HCT116 (cell line): ENCODE results near the gene TMTC4. TPM values are rescaled to one million over a fixed set of nuclear protein-coding genes. Genes with fewer than 3 reads are reported as not detected.

Experiments used
- ATAC-seq: fragments of 200-7000 bp; cut with Tn5 transposase; 2 replicates; pipeline ENCODE4 v1.9.1; 2020; ENCODE audit warnings: mild to moderate bottlenecking, moderate library complexity
- BruUV-seq: library from RNA; stranded (reverse); fragments of 400-500 nt; replicated peaks from 2 replicates; lab custom pipeline; 2021; lab: Mats Ljungman, UMichigan
- CTCF ChIA-PET: fragments of 300-600 bp; sonication (Branson Sonifier 250); formaldehyde crosslinking; loops from one replicate; lab custom pipeline; 2021; ENCODE audit warnings: antibody characterized with exemption; lab: Charles Lee
- POLR2A ChIA-PET: fragments of 300-600, 350-600 bp; sonication (Branson Sonifier 250); formaldehyde crosslinking; loops from one replicate; lab custom pipeline; 2021; ENCODE audit warnings: antibody characterized with exemption; lab: Charles Lee
- RAD21 ChIA-PET, 2 experiments: fragments of 300-600 bp; sonication (Branson Sonifier 250); formaldehyde crosslinking; loops; one replicate each; lab custom pipeline; 2023; ENCODE audit warnings: low total read pairs in 2 of 2; ENCODE audit not compliant: uncharacterized antibody in 2 of 2, unreplicated experiment in 2 of 2, low non-redundant PET in 1 of 2; lab: Charles Lee
- DNase-seq: peaks from one replicate; pipeline ENCODE4 v3.0.0-alpha.2; 2010; ENCODE audit warnings: low read depth, low spot score
- H2AFZ ChIP-seq: fragments of 200-600 bp; shearing (Covaris generic), sonication (generic); 2 replicates; pipeline ENCODE4 v1.6.1; 2017; ENCODE audit warnings: low read depth, mixed run types, mixed read lengths, antibody characterized with exemption, low read length; ENCODE audit not compliant: poor library complexity, severe bottlenecking
- H3K27ac ChIP-seq: 2 replicates; pipeline ENCODE4 v1.5.1; 2012; ENCODE audit warnings: low read depth, low read length
- H3K27me3 ChIP-seq: fragments of 200-600 bp; sonication (generic); 2 replicates; pipeline ENCODE4 v1.6.1; 2016; ENCODE audit warnings: mixed run types, low read length, mixed read lengths; ENCODE audit not compliant: insufficient read depth
- H3K36me3 ChIP-seq, 2 experiments: fragments of 200-500 bp in 1 of 2; fragments of 200-600 bp in 1 of 2; sonication (Bioruptor generic) in 1 of 2; sonication (generic) in 1 of 2; 2 replicates each; pipeline versions ENCODE4 v1.5.1 to v1.6.1; 2014 to 2016; ENCODE audit warnings: low read length in 2 of 2, inconsistent platforms in 1 of 2, mixed read lengths in 1 of 2, mixed run types in 1 of 2; ENCODE audit not compliant: insufficient read depth in 2 of 2, control insufficient read depth in 1 of 2
- H3K4me1 ChIP-seq, 2 experiments: fragments of 200-600 bp in 1 of 2; sonication (generic) in 1 of 2; 2 replicates each; pipeline versions ENCODE4 v1.5.1 to v1.6.1; 2012 to 2017; ENCODE audit warnings: low read length in 2 of 2, inconsistent platforms in 1 of 2, mild to moderate bottlenecking in 1 of 2, mixed read lengths in 1 of 2, mixed run types in 1 of 2, moderate library complexity in 1 of 2; ENCODE audit not compliant: insufficient read depth in 2 of 2, control insufficient read depth in 1 of 2
- H3K4me2 ChIP-seq: fragments of 200-600 bp; sonication (generic); 2 replicates; pipeline ENCODE4 v1.6.1; 2017; ENCODE audit warnings: mixed run types, low read length, mixed read lengths
- H3K4me3 ChIP-seq, 2 experiments: fragments of 200-600 bp in 1 of 2; sonication (generic) in 1 of 2; replicated peaks in 1 of 2; 2 replicates each; pipeline ENCODE4 v1.5.1; 2011 to 2016; ENCODE audit warnings: low read length in 2 of 2, control low read depth in 1 of 2, low read depth in 1 of 2, mild to moderate bottlenecking in 1 of 2, mixed read lengths in 1 of 2, mixed run types in 1 of 2
- H3K79me2 ChIP-seq: fragments of 200-600 bp; sonication (generic); 2 replicates; pipeline ENCODE4 v1.6.1; 2017; ENCODE audit warnings: mild to moderate bottlenecking, mixed run types, low read length, moderate library complexity, mixed read lengths; ENCODE audit not compliant: insufficient read depth
- H3K9ac ChIP-seq: fragments of 200-600 bp; sonication (generic); 2 replicates; pipeline ENCODE4 v1.6.1; 2016; ENCODE audit warnings: low read length, mixed read lengths
- H3K9me2 ChIP-seq: fragments of 200-600 bp; sonication (generic), shearing (Covaris generic); 2 replicates; pipeline ENCODE4 v1.6.1; 2017; ENCODE audit warnings: mixed run types, mild to moderate bottlenecking, moderate library complexity; ENCODE audit not compliant: insufficient read depth
- H3K9me3 ChIP-seq, 2 experiments: fragments of 200-500 bp in 1 of 2; fragments of 200-600 bp in 1 of 2; sonication (Bioruptor generic) in 1 of 2; sonication (generic) in 1 of 2; 2 replicates each; pipeline ENCODE4 v1.6.1; 2014 to 2017; ENCODE audit warnings: low read length in 2 of 2, mixed read lengths in 2 of 2, inconsistent platforms in 1 of 2, low read depth in 1 of 2, mild to moderate bottlenecking in 1 of 2, mixed run types in 1 of 2, moderate library complexity in 1 of 2; ENCODE audit not compliant: control insufficient read depth in 1 of 2, insufficient read depth in 1 of 2
- H4K20me1 ChIP-seq: fragments of 200-600 bp; sonication (generic), shearing (Covaris generic); 2 replicates; pipeline ENCODE4 v1.6.1; 2017; ENCODE audit warnings: mixed run types, mild to moderate bottlenecking, moderate library complexity; ENCODE audit not compliant: insufficient read depth
- CBX3 ChIP-seq: IDR thresholded peaks from 2 replicates; pipeline ENCODE4 v1.6.1; 2012; ENCODE audit warnings: low read depth
- CEBPB ChIP-seq: IDR thresholded peaks from 2 replicates; pipeline ENCODE4 v1.6.1; 2012; ENCODE audit warnings: low read depth
- EGR1 ChIP-seq: IDR thresholded peaks from 2 replicates; pipeline ENCODE4 v1.6.1; 2012; ENCODE audit warnings: low read depth
- ELF1 ChIP-seq: IDR thresholded peaks from 2 replicates; pipeline ENCODE4 v1.6.1; 2012; ENCODE audit warnings: low read depth, borderline replicate concordance
- EZH2phosphoT487 ChIP-seq: fragments of 200-600 bp; IDR thresholded peaks from 2 replicates; pipeline ENCODE4 v1.6.1; 2018; ENCODE audit warnings: antibody characterized with exemption, borderline replicate concordance
- FOSL1 ChIP-seq: IDR thresholded peaks from 2 replicates; pipeline ENCODE4 v1.6.1; 2012; ENCODE audit warnings: low read depth
- JUND ChIP-seq: IDR thresholded peaks from 2 replicates; pipeline ENCODE4 v1.6.1; 2012
- POLR2A ChIP-seq: IDR thresholded peaks from 2 replicates; pipeline ENCODE4 v1.7.0; 2011; ENCODE audit warnings: borderline replicate concordance; ENCODE audit not compliant: insufficient read depth, insufficient read length; ENCODE audit errors: extremely low read depth
- POLR2AphosphoS5 ChIP-seq: IDR thresholded peaks from 2 replicates; pipeline ENCODE4 v1.6.1; 2011; ENCODE audit warnings: mild to moderate bottlenecking, low read depth, low read length, moderate library complexity
- RAD21 ChIP-seq: IDR thresholded peaks from 2 replicates; pipeline ENCODE4 v1.6.1; 2012; ENCODE audit warnings: low read depth, mild to moderate bottlenecking
- SIN3A ChIP-seq: IDR thresholded peaks from 2 replicates; pipeline ENCODE4 v1.6.1; 2012; ENCODE audit warnings: low read depth
- SP1 ChIP-seq: IDR thresholded peaks from 2 replicates; pipeline ENCODE4 v1.6.1; 2012; ENCODE audit warnings: low read depth
- SRF ChIP-seq: IDR thresholded peaks from 2 replicates; pipeline ENCODE4 v1.6.1; 2012; ENCODE audit warnings: low read depth
- TCF7L2 ChIP-seq: IDR thresholded peaks from 2 replicates; pipeline ENCODE4 v1.7.0; 2011; ENCODE audit warnings: borderline replicate concordance, inconsistent platforms; ENCODE audit not compliant: insufficient read depth, insufficient read length; ENCODE audit errors: extremely low read depth
- YY1 ChIP-seq: IDR thresholded peaks from 2 replicates; pipeline ENCODE4 v1.6.1; 2011; ENCODE audit warnings: low read length, low read depth, moderate library complexity, mild to moderate bottlenecking; ENCODE audit not compliant: insufficient replicate concordance; ENCODE audit errors: extremely low read depth
- ZFX ChIP-seq: fragments of 450-650 bp; IDR thresholded peaks from 2 replicates; pipeline ENCODE4 v1.6.1; 2017
- intact Hi-C: fragments of 100-400 bp; cut with micrococcal nuclease; formaldehyde crosslinking; loops from 2 replicates; pipeline ENCODE4 v1.10.0; 2022
- total RNA-seq: library from RNA; stranded (reverse); gene quantifications from one replicate; pipeline ENCODE4 v1.2.1, GENCODE V29; 2021; ENCODE audit not compliant: unreplicated experiment
- TF ChIP-seq, protein P1 (sequence below): IDR thresholded peaks from 2 replicates; pipeline ENCODE4 v1.6.1; 2012
- TF ChIP-seq, protein P2 (sequence below): IDR thresholded peaks from 2 replicates; pipeline ENCODE4 v1.6.1; 2012; ENCODE audit warnings: low read depth

The TMTC4 gene
- total RNA-seq, 1 experiment from 2014 or later, result 23.6 TPM

- Histone ChIP-seq H3K27me3 (no peaks in the 10 kb centered on the region), H3K4me1 (no peaks in the 10 kb centered on the region), H3K9me2 (no peaks in the 10 kb centered on the region), H3K9me3 (no peaks in the 10 kb centered on the region; a peak in 1 of 4 replicates), H4K20me1 (no peaks in the 10 kb centered on the region), H3K4me3 (no peak overlapping the region), H3K4me2 (no peak overlapping the region), H3K36me3 (no peaks in the 10 kb centered on the region), H3K9ac (no peak overlapping the region), H3K27ac (no peak overlapping the region), H2AFZ (no peak overlapping the region), H3K79me2 (no peaks in the 10 kb centered on the region)
- TF ChIP-seq ZFX (no peak), CBX3 (no peak), SIN3A (no peak), SRF (no peak), POLR2AphosphoS5 (no peak), EGR1 (no peak), EZH2phosphoT487 (no peak), SP1 (no peak), POLR2A (no peak), JUND (no peak), YY1 (no peak), ELF1 (no peak), TCF7L2 (no peak), RAD21 (no peak), FOSL1 (no peak), CEBPB (no peak)
- TF ChIP-seq, protein P1, sequence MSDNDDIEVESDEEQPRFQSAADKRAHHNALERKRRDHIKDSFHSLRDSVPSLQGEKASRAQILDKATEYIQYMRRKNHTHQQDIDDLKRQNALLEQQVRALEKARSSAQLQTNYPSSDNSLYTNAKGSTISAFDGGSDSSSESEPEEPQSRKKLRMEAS, result no peak
- TF ChIP-seq, protein P2, sequence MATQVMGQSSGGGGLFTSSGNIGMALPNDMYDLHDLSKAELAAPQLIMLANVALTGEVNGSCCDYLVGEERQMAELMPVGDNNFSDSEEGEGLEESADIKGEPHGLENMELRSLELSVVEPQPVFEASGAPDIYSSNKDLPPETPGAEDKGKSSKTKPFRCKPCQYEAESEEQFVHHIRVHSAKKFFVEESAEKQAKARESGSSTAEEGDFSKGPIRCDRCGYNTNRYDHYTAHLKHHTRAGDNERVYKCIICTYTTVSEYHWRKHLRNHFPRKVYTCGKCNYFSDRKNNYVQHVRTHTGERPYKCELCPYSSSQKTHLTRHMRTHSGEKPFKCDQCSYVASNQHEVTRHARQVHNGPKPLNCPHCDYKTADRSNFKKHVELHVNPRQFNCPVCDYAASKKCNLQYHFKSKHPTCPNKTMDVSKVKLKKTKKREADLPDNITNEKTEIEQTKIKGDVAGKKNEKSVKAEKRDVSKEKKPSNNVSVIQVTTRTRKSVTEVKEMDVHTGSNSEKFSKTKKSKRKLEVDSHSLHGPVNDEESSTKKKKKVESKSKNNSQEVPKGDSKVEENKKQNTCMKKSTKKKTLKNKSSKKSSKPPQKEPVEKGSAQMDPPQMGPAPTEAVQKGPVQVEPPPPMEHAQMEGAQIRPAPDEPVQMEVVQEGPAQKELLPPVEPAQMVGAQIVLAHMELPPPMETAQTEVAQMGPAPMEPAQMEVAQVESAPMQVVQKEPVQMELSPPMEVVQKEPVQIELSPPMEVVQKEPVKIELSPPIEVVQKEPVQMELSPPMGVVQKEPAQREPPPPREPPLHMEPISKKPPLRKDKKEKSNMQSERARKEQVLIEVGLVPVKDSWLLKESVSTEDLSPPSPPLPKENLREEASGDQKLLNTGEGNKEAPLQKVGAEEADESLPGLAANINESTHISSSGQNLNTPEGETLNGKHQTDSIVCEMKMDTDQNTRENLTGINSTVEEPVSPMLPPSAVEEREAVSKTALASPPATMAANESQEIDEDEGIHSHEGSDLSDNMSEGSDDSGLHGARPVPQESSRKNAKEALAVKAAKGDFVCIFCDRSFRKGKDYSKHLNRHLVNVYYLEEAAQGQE, result no peak
- intact Hi-C loops, result no loop called here
- POLR2A ChIA-PET, result no interaction called here
- CTCF ChIA-PET, result no interaction called here
- DNase-seq (no peak), ATAC-seq (no peak)
- RAD21 ChIA-PET, result no interaction called here
- BruUV-seq, result no TSS peak
Observed at GRCh38 chr13:100601716-100602115, 72.9 kb downstream of the TMTC4 start.
